ENCODE data around the gene NTNG1. TPM values are rescaled to one million over a fixed set of nuclear protein-coding genes. Genes with fewer than 3 reads are reported as not detected.

The NTNG1 gene
- total and polyA plus RNA-seq, 2 of the 8 experiments (the other 6 are each of a cell fraction or from before 2014, with no cell fraction given): 1.2 to 4.1 TPM

- Histone ChIP-seq H2BK120ac (replicated peaks; ENCODE audit: low read depth, low read length) (no peak overlapping the region), H2BK12ac (ENCODE audit: low read depth, low read length) (no peak overlapping the region), H3K27ac (ENCODE audit: low read depth, low read length) (no peak overlapping the region), H2AK5ac (ENCODE audit: low read depth, low read length) (no peak overlapping the region), H2BK5ac (ENCODE audit: low read depth, low read length) (no peak overlapping the region), H3K9me3 (ENCODE audit: insufficient read depth in 2 of 2, low read depth in 1 of 2, low read length in 1 of 2) (no peaks in the 10 kb centered on the region), H4K91ac (replicated peaks; ENCODE audit: insufficient read length, low read length) (no peak overlapping the region), H3K23me2 (ENCODE audit: low read depth, low read length) (no peaks in the 10 kb centered on the region), H3K14ac (ENCODE audit: insufficient read length) (no peak overlapping the region), H3K4ac (replicated peaks; ENCODE audit: insufficient read length, low read depth, low read length) (no peak overlapping the region), H3K4me2 (ENCODE audit: insufficient read depth in 1 of 2, low read depth in 2 of 2, low read length in 2 of 2) (no peak overlapping the region), H3K4me1 (replicated peaks in 1 of 4; ENCODE audit: control insufficient read depth in 3 of 4, insufficient read depth in 4 of 4, low read length in 3 of 4) (no peaks in the 10 kb centered on the region), H2AFZ (ENCODE audit: low read length) (no peak overlapping the region), H3K79me1 (ENCODE audit: low read depth, low read length) (no peaks in the 10 kb centered on the region), H4K5ac (ENCODE audit: insufficient read length, low read depth, low read length) (no peak overlapping the region), H3K27me3 (replicated peaks in 1 of 4; ENCODE audit: control insufficient read depth in 3 of 4, extremely low read depth in 1 of 4, insufficient read depth in 3 of 4, low read length in 3 of 4) (no peaks in the 10 kb centered on the region), H3K23ac (ENCODE audit: insufficient read length) (no peak overlapping the region), H3K79me2 (ENCODE audit: control insufficient read depth in 1 of 2, insufficient read depth in 2 of 2, low read length in 2 of 2) (no peaks in the 10 kb centered on the region), H2BK15ac (ENCODE audit: low read length) (no peak overlapping the region), H3K56ac (replicated peaks; ENCODE audit: insufficient read length, low read depth, low read length) (no peak overlapping the region), H4K8ac (ENCODE audit: extremely low read depth, insufficient read depth, low read length) (no peak overlapping the region), H3K36me3 (ENCODE audit: control insufficient read depth in 2 of 4, insufficient read depth in 4 of 4, low read length in 3 of 4) (no peaks in the 10 kb centered on the region), H3K18ac (ENCODE audit: extremely low read depth, low read length) (no peak overlapping the region), H2BK20ac (ENCODE audit: low read length) (no peak overlapping the region), H4K20me1 (replicated peaks in 1 of 2; ENCODE audit: control insufficient read depth in 1 of 2, insufficient read depth in 2 of 2, low read length in 2 of 2) (no peaks in the 10 kb centered on the region), H3K4me3 (ENCODE audit: extremely low read depth in 1 of 4, insufficient read depth in 2 of 4, low read depth in 3 of 4, low read length in 4 of 4) (no peak overlapping the region), H3K9ac (replicated peaks in 1 of 4; ENCODE audit: extremely low read depth in 1 of 4, low read depth in 3 of 4, low read length in 3 of 4) (no peak overlapping the region)
- WGBS, 2 experiments (ENCODE audit: extremely low coverage in 1 of 2, insufficient coverage in 1 of 2, insufficient read length in 1 of 2, insufficient replicate concordance in 2 of 2, low coverage in 1 of 2, low lambda C conversion rate in 2 of 2, missing lambda C conversion rate in 1 of 2): 93% methylated on average over 2 of the region's 2 CpGs; no CpG with 5 or more reads in 1 of the 2 experiments
- ChIA-PET CTCF (ENCODE audit: partially characterized antibody) (no interaction called here), POLR2A (ENCODE audit: partially characterized antibody) (no interaction called here)
- FAIRE-seq: no peak
- no peak for DNase-seq (ENCODE audit: low read depth in 1 of 2, low spot score in 2 of 2)
- no peak for TF ChIP-seq BCL11A (IDR thresholded peaks at IDR 0.05; ENCODE audit: low read depth in 2 of 2, low read length in 2 of 2)
- TF ChIP-seq YY1 (IDR thresholded peaks at IDR 0.05; ENCODE audit: low read depth, low read length): no peak
- TF ChIP-seq SIX5 (IDR thresholded peaks at IDR 0.05; ENCODE audit: low read depth, low read length): no peak
- TF ChIP-seq POLR2A (IDR thresholded peaks at IDR 0.05; ENCODE audit: control extremely low read depth in 1 of 2, low read depth in 2 of 2, low read length in 2 of 2): no peak
- no peak for TF ChIP-seq RXRA (IDR thresholded peaks at IDR 0.05; ENCODE audit: insufficient read depth, low read depth, low read length)
- TF ChIP-seq RBBP5 (IDR thresholded peaks at IDR 0.05; ENCODE audit: borderline replicate concordance, low read depth, low read length): no peak
- TF ChIP-seq RFX5 (IDR thresholded peaks at IDR 0.05; ENCODE audit: borderline replicate concordance, low read depth, low read length): no peak
- TF ChIP-seq CTCF (IDR thresholded peaks at IDR 0.05; ENCODE audit: control extremely low read depth in 1 of 3, insufficient read depth in 1 of 3, low read depth in 1 of 3, low read length in 3 of 3): no peak
- no peak for TF ChIP-seq HDAC6 (IDR thresholded peaks at IDR 0.05; ENCODE audit: low read depth, low read length)
- no peak for TF ChIP-seq TEAD4 (IDR thresholded peaks at IDR 0.05; ENCODE audit: low read depth, low read length)
- no peak for TF ChIP-seq PHF8 (conservative IDR thresholded peaks at IDR 0.05; ENCODE audit: low read depth, low read length)
- no peak for TF ChIP-seq ATF3 (IDR thresholded peaks at IDR 0.05; ENCODE audit: insufficient read depth, low read depth, low read length)
- TF ChIP-seq CEBPB (IDR thresholded peaks at IDR 0.05; ENCODE audit: low read depth, low read length): no peak
Measured at GRCh38 chr1:107405236-107405635, 264.4 kb downstream of the NTNG1 start.
